Measurements from ENCODE around the gene LAIR1. TPM values are rescaled to one million over a fixed set of nuclear protein-coding genes. Genes with fewer than 3 reads are reported as not detected.

Gene LAIR1
- total RNA-seq, 1 donor = 0.36 TPM

DNA sequence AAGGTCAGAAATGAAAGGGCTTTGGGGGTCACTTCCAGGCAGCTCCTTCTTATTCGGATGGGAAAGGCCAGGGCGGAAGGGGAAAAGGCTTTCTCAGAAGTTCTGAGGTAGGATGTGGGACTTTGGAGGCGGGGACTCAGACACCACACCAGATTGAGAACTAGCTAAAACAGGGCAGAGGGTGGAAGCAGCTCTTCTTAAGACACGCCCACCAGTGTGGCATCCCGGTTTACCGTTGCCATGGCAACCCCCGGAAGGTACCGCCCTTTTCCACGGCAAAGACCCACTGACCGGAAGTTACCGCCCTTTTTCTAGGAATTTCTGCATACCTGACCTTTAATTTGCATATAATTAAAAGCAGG is 48.0 kb downstream of the LAIR1 start:
- no peak for DNase-seq (ENCODE audit: insufficient read length, low spot score, missing footprints)
- no peaks in the 10 kb centered on the region for H3K79me2 ChIP-seq (ENCODE audit: insufficient read depth, low read length)
- TF ChIP-seq CTCF (IDR thresholded peaks at IDR 0.05; ENCODE audit: extremely low read depth, low read depth, low read length) = no peak
- no peak overlapping the region for H3K27ac ChIP-seq (ENCODE audit: low read depth, low read length)
- no peaks in the 10 kb centered on the region for H3K9me3 ChIP-seq (ENCODE audit: low read depth, low read length)
- no peak overlapping the region for H3K4me3 ChIP-seq (ENCODE audit: insufficient read depth, low read length)
- no peaks in the 10 kb centered on the region for H3K4me1 ChIP-seq (ENCODE audit: insufficient read depth, low read length)
- peaks cover 2% of the 10 kb centered on the region for H3K27me3 ChIP-seq (ENCODE audit: insufficient read depth, low read length)
- no peaks in the 10 kb centered on the region for H3K36me3 ChIP-seq (ENCODE audit: insufficient read depth, low read length)
- H4K20me1 ChIP-seq (ENCODE audit: insufficient read depth, low read length) = no peaks in the 10 kb centered on the region
- H2AFZ ChIP-seq (ENCODE audit: low read length) = no peak overlapping the region
- no peak overlapping the region for H3K4me2 ChIP-seq (ENCODE audit: insufficient read depth, low read length)

GRCh38 chr19:54315956-54316355 is 48.8 kb downstream of the LAIR1 start:
- Histone ChIP-seq H3K79me2 (ENCODE audit: insufficient read depth, low read length) (no peaks in the 10 kb centered on the region), H3K4me2 (ENCODE audit: insufficient read depth, low read length) (no peak overlapping the region), H3K27me3 (ENCODE audit: insufficient read depth, low read length) (peaks cover 1% of the 10 kb centered on the region), H4K20me1 (ENCODE audit: insufficient read depth, low read length) (no peaks in the 10 kb centered on the region), H2AFZ (ENCODE audit: low read length) (no peak overlapping the region), H3K36me3 (ENCODE audit: insufficient read depth, low read length) (no peaks in the 10 kb centered on the region), H3K4me1 (ENCODE audit: insufficient read depth, low read length) (no peaks in the 10 kb centered on the region), H3K4me3 (ENCODE audit: insufficient read depth, low read length) (no peak overlapping the region), H3K27ac (ENCODE audit: low read depth, low read length) (no peak overlapping the region), H3K9me3 (ENCODE audit: low read depth, low read length) (no peaks in the 10 kb centered on the region)
- peak; percentile 15 for DNase-seq (ENCODE audit: insufficient read length, low spot score, missing footprints)
- TF ChIP-seq CTCF (IDR thresholded peaks at IDR 0.05; ENCODE audit: extremely low read depth, low read depth, low read length) = no peak

DNA sequence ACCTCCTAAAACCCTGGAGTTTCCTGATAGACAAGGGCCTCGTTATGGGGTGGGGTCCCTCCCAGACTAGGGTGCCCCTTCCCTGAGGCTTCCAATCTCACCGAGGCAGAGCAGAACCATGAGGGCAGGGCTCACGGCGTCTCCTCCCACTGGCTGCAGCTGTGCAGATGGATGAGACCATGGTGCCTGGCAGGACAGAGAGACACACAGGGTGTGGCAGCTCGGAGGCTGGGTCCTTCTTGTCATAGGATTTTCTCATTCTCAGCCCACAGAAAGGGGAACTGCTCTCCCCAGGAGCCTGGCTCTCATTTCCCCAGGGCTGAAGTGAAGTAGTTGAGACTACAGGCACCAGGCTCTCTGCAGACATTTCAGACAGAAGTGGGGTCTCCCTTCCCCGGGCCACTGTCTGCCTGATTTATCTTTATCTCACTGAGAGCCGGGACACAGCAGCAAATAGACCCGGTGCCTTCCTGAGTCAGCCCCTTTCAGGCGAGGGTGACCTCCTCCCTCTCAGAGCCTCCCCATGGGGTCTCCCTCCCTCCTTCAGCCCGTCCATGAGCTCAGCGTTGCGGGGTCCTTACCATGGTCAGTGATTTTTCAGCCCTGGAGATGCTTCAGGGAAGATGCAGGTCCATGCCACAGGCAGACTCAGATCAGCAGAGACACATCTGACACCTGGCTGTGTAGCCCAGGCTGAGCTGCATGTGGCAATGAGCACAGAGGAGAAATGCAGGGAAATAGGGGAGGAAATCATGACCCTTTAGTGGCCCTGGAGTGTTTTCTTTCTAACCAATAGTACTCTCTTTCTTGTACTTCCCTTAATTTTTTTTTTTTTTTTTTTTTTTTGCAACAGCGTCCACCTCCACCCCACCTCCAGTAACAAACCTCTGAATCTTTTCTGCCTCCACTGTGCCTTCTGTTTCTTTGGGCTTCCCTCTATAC is 52.0 kb downstream of the LAIR1 start, which contains the start of gene LILRA5:
LILRA5 (minus strand) TSS at position 731 of the 942 bp plus-strand sequence; CDS start at position 584, 147 bp downstream.
- H3K27ac ChIP-seq (ENCODE audit: low read depth, low read length) = no peak within 1 kb of the TSS
- H4K20me1 ChIP-seq (ENCODE audit: insufficient read depth, low read length) = no peaks in the 10 kb centered on the region
- peak; percentile 66 for DNase-seq (ENCODE audit: insufficient read length, low spot score, missing footprints)
- no peak within 1 kb of the TSS for H3K4me3 ChIP-seq (ENCODE audit: insufficient read depth, low read length)
- no peaks in the 10 kb centered on the region for H3K79me2 ChIP-seq (ENCODE audit: insufficient read depth, low read length)
- H3K4me1 ChIP-seq (ENCODE audit: insufficient read depth, low read length) = no peaks in the 10 kb centered on the region
- H2AFZ ChIP-seq (ENCODE audit: low read length) = no peak within 1 kb of the TSS
- H3K9me3 ChIP-seq (ENCODE audit: low read depth, low read length) = no peaks in the 10 kb centered on the region
- TF ChIP-seq CTCF (IDR thresholded peaks at IDR 0.05; ENCODE audit: extremely low read depth, low read depth, low read length) = no peak
- H3K4me2 ChIP-seq (ENCODE audit: insufficient read depth, low read length) = no peak within 1 kb of the TSS
- H3K36me3 ChIP-seq (ENCODE audit: insufficient read depth, low read length) = no peaks in the 10 kb centered on the region
- no peaks in the 10 kb centered on the region for H3K27me3 ChIP-seq (ENCODE audit: insufficient read depth, low read length)

DNA sequence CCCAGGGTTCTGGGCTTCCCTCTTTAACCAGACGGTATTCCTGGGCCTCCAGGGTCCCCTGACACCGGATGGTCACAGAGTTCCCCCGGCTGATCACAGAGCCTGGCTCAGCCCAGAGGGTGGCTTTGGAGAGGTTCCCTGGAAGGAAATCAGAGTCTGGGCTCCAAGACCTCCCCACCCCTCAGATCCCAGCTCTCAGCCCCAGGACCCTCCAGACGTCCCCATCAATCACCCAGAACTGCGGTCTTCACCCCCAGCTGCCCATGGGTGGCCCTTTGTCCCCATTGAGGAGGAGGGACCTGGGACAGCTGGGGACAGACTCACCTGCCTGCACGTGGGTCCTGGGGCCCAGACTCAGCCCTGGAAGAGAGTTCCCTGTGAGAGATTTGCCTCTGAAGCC is 52.7 kb downstream of the LAIR1 start:
- no peak overlapping the region for H3K4me2 ChIP-seq (ENCODE audit: insufficient read depth, low read length)
- no peaks in the 10 kb centered on the region for H4K20me1 ChIP-seq (ENCODE audit: insufficient read depth, low read length)
- H3K4me3 ChIP-seq (ENCODE audit: insufficient read depth, low read length) = no peak overlapping the region
- H3K4me1 ChIP-seq (ENCODE audit: insufficient read depth, low read length) = no peaks in the 10 kb centered on the region
- no peak overlapping the region for H3K27ac ChIP-seq (ENCODE audit: low read depth, low read length)
- H3K27me3 ChIP-seq (ENCODE audit: insufficient read depth, low read length) = no peaks in the 10 kb centered on the region
- H3K79me2 ChIP-seq (ENCODE audit: insufficient read depth, low read length) = no peaks in the 10 kb centered on the region
- no peaks in the 10 kb centered on the region for H3K36me3 ChIP-seq (ENCODE audit: insufficient read depth, low read length)
- no peak for TF ChIP-seq CTCF (IDR thresholded peaks at IDR 0.05; ENCODE audit: extremely low read depth, low read depth, low read length)
- H3K9me3 ChIP-seq (ENCODE audit: low read depth, low read length) = no peaks in the 10 kb centered on the region
- H2AFZ ChIP-seq (ENCODE audit: low read length) = no peak overlapping the region
- peak; percentile 13 for DNase-seq (ENCODE audit: insufficient read length, low spot score, missing footprints)
